NK-92 (cell line): Measurements from ENCODE around the gene CBX4.

Experiments used
- DNase-seq: peaks from one replicate; lab custom pipeline; 2025; ENCODE audit not compliant: unreplicated experiment; lab: John Stamatoyannopoulos, UW

CBX4 gene

DNA sequence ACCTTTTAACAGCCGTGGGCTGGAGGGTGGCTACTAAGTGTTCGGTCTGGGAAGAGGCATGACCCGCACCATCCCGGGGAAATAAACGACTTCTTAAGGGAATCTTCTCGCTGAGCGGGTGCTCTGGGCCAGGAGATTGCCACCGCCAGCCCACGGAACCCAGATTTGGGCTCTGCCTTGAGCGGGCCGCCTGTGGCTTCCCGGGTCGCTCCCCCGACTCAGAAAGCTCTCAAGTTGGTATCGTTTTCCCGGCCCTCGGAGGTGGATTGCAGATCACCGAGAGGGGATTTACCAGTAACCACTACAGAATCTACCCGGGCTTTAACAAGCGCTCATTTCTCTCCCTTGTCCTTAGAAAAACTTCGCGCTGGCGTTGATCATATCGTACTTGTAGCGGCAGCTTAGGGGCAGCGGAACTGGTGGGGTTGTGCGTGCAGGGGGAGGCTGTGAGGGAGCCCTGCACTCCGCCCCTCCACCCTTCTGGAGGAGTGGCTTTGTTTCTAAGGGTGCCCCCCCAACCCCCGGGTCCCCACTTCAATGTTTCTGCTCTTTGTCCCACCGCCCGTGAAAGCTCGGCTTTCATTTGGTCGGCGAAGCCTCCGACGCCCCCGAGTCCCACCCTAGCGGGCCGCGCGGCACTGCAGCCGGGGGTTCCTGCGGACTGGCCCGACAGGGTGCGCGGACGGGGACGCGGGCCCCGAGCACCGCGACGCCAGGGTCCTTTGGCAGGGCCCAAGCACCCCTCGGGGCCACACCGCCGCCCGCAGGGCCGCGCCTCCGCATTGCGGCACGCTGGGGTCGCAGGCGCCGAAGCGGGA is 3.6 kb upstream of the CBX4 start:
- no peak for DNase-seq

DNA sequence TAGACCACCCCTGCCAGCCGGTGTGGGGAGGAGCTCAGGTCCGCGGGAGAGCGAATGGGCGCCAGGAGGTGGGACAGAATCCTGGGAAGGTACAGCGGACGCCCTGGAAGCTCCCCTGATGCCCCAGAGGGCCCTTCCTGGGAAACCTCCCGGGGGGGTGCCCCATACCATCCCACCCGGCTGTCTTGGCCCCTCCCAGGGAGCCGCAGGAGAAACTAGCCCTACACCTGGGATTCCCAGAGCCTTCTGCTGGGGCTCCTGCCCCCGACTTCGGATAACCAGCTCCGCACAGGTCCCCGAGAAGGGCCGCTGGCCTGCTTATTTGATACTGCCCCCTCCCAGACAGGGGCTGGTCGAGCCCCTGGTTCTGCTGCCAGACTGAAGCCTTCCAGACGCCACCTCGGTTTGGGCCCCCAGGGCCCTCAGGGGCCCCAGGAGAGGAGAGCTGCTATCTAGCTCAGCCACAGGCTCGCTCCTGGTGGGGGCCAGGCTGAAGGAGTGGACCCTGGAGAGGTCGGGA is 3.0 kb upstream of the CBX4 start:
- DNase-seq, result no peak

DNA sequence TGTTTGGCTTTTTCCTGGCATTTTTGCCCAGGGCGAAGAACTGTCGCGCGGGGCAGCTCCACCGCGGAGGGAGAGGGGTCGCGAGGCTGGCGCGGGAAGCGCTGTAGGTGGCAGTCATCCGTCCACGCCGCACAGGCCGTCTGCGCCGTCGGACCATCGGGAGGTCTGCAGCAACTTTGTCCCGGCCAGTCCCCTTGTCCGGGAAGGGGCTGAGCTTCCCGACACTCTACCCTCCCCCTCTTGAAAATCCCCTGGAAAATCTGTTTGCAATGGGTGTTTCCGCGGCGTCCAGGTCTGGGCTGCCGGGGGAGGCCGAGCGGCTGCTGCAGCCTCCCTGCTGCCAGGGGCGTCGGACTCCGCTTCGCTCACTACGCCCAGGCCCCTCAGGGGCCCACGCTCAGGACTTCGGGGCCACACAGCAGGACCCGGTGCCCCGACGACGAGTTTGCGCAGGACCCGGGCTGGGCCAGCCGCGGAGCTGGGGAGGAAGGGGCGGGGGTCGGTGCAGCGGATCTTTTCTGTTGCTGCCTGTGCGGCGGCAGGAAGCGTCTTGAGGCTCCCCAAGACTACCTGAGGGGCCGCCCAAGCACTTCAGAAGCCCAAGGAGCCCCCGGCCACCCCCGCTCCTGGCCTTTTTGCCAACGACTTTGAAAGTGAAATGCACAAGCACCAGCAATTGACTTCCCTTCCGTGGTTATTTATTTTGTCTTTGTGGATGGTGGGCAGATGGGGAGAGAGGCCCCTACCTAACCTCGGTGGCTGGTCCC is 2.3 kb upstream of the CBX4 start:
- DNase-seq, result no peak

DNA sequence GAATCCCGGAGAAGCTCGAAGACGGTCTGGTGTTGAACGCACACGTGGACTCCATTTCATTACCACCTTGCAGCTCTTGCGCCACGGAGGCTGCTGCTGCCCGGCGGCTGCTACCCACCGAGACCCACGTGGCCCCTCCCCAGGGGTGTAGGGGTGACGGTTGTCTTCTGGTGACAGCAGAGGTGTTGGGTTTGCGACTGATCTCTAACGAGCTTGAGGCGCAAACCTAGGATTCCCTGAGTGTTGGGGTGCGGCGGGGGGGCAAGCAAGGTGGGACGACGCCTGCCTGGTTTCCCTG is 1.7 kb upstream of the CBX4 start:
- DNase-seq, result no peak

DNA sequence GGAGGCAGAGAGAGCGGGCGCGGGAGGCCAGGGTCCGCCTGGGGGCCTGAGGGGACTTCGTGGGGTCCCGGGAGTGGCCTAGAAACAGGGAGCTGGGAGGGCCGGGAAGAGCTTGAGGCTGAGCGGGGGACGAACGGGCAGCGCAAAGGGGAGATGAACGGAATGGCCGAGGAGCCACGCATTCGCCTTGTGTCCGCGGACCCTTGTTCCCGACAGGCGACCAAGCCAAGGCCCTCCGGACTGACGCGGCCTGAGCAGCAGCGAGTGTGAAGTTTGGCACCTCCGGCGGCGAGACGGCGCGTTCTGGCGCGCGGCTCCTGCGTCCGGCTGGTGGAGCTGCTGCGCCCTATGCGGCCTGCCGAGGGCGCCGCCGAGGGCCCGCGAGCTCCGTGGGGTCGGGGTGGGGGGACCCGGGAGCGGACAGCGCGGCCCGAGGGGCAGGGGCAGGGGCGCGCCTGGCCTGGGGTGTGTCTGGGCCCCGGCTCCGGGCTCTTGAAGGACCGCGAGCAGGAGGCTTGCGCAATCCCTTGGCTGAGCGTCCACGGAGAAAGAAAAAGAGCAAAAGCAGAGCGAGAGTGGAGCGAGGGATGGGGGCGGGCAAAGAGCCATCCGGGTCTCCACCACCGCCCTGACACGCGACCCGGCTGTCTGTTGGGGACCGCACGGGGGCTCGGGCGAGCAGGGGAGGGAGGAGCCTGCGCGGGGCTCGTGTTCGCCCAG is 1.2 kb upstream of the CBX4 start:
- DNase-seq, result no peak

DNA sequence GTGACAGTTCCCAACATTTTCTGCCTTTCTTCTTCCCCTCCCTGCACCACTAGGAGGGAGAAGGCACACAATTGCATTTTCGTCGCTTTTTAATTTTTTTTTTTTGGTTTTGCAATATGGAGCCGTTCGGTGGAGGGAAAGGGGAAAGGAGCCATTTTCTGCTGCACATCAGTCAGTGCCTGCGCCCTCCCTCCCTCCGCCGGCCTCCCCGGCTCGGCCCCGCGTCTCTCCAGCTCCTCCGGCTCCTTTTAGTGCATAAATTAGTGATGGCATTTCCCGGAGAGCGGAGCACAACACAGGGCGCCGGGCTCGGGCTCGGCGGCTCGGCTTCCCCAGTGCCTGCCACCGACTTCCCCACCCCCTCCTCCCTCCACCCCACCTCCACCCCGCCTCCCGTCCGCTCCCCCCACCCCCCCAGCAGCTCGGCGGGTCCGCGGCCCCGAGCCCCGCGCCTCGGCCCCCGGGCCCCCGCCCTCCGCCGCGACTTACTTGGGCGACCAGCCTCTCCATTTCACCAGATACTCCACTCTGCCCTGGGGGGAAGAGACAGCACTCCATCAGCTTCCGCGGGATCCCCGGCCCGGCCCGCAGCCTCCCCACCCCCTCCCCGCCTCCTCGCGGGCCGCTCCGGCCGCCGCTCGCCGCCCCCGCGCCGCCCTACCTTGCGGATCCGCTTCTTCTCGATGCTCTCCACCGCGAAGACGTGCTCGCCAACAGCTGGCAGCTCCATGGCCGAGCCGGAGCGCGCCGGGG is 542 bp downstream of the CBX4 start:
- DNase-seq, result no peak

DNA sequence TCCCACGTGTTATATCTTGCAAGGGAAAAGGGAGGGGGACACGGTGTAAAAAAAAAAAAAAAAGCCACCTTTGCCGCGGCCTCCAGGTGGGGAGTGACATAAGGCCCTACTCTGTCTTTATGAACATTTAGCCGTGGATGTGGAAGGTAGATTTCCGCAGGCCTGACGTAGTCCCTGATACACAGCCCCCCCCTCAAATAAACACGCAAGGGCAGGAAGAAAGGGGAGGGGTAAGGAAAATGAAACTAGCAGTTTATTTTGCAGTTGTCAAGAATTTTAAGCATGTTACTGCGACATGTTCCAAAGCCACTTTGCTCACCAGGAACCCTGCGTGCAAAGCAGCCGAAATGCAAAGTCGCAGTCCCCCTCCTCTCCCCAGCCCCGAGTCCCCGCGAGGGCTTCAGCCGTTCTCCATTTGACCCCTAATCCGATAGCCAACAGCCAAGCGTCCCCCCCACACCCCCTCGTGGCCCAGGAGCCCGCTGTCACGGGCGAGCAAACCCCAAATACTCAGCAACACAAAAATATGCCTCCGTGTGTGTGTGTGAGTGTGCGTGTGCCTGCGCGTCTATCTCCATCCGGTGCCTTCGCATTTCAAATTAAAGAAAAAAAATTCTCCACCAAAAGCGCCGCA is 1.2 kb downstream of the CBX4 start:
- no peak for DNase-seq

DNA sequence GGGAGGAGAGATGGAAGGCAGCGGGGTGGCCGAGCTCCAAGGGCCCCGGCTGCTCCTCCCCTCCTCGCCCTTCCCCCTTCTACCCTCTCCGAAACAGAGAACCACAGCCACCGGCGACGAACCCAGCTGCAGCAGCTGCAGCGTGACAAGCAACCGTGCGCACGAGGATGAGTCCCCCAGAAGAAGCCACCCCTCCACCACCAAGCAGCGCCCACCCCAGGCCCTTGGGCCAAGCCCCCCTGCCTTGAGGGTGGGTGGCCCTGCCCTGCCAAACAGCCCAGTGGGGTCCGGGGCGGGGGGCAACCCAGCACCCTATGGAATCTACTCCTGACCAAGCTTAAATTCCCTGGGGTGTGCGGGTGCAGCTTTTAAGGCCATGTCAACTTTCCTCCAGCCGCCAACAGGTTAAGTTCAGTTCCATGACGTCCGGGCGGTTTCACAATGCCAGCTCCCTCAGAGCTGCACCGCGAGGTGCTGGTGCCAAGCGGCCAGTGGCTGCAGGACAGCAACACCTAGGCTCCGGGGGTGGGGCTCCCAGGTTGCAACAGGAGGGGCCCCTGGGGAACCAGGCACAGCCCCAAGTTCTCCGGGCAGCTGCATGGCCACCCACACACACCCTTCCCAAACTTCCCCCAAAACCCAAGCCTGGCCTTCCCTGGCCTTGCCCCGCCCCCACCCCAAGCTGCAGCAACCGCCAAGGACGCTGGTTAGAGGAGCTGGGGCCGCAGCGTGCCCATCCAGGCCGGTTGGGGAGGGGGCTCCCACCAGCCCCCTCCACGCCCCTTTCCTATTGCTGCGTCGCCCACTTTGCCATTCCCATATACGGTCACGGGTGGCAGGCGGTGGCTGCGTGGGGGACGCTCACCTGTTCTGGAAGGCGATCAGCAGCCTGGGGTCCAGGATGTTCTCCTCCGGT is 2.0 kb downstream of the CBX4 start:
- DNase-seq, result no peak

DNA sequence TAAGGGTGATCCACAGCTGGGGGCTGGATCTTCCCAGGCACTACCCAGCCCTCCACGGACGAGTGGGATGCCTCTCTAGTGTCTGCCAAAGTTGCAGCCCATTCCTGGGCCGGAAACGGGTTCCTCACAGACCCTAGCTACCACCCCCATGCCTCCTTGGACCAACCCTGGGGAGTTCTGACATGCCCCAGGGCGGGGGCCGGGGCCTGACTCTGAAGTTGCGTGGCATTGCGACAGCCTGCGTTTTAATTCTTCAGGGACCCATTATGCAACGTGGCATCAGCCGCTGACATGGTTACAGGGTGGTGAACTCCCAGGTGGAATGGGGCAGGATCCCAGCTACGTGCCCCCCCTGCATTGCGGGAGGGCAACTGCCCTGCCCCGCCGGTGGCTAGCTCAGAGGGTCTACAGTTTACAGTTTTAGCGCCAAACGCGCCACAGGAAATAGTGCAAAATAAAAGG is 2.7 kb downstream of the CBX4 start:
- DNase-seq, result no peak

DNA sequence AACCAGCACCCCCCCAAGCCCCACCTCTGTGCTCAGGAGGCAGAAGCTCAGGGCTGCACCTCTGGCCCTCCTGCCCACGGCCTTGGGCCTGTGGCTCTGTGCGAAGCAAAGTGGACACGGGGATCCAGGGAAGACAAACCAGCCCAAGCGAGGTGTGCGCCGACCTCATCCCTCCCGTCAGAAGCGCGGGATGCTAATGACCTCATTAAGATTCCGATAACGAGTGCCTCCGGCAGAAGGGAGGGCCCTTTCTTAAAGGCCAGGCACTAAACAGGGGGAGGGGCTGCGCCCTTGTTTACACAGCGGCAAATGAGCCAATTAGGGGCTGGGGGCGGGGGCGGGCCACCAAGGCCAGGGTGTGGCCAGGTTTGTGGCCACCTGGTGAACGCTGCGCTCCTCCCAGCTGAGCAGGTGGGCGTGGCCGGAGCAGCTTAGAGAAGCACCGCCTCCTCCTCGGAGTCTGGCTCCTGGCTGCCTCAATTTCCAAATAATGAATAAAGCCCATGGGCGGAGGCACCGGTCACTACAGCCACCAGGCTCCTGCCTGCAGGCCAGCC is 3.2 kb downstream of the CBX4 start:
- no peak for DNase-seq

DNA sequence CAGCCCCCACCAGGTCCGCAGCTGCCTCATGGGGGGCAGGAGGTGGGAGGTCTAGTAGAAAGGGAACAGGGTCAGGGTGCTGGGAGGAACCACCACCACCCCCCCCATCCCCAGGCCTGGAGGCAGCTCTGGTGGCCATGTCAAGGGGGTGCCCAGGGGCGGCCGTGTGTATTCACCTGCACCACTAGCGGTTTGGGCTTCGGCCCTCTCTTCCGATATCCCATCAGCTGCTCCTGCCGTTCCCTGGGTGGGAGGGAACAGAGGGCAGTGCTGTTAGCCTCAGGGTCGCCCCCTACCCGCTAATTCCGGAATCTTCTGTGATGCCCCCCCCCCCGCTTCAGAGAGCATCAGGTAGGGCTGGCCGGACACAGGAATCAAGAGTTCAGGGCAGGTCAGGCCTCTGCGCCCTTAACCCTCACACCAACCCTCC is 3.8 kb downstream of the CBX4 start:
- no peak for DNase-seq

DNA sequence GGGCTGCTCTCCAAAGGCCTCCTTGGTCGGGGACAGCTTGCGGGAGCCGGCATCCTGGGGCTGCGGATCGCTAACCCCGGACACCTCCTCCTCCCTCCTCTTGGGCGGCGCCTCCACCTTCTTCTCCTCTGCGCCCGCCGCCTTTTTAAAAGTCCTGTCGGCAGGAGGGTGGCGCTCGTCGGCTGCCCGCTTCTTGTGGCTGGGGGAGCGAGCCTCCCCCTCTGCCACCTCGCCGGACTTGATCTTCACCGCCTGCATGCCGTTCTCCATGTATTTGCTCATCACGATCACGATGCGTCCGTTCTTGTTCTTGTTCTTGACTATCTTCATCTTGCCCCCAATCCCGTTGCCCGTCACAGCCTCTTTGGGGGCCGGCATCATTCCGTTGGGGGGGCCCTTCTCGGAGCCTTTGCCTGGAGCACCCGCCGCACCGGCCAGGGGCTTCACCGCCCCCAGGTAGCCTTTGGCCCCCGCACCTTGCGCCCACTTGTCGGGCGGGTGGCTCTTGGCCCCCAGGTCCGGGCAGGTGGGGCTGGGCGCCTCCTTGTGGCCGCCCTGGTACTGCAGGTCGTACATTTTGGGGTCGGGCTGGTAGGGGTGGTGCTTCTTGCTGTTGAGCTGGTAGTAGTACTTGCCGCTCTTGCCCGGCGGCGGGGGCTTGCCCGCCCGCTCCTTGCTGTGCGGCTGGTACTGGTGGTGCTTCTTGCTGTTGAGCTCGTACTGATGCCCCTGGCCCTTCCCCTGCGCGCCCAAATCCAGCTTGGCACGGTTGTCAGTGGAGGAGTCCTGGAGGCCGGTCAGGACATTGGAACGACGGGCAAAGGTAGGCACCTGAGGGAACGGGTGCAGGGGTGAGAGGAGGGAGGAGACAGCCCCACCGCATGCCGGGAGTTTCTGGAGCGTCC is 4.4 kb downstream of the CBX4 start:
- DNase-seq, result no peak

DNA sequence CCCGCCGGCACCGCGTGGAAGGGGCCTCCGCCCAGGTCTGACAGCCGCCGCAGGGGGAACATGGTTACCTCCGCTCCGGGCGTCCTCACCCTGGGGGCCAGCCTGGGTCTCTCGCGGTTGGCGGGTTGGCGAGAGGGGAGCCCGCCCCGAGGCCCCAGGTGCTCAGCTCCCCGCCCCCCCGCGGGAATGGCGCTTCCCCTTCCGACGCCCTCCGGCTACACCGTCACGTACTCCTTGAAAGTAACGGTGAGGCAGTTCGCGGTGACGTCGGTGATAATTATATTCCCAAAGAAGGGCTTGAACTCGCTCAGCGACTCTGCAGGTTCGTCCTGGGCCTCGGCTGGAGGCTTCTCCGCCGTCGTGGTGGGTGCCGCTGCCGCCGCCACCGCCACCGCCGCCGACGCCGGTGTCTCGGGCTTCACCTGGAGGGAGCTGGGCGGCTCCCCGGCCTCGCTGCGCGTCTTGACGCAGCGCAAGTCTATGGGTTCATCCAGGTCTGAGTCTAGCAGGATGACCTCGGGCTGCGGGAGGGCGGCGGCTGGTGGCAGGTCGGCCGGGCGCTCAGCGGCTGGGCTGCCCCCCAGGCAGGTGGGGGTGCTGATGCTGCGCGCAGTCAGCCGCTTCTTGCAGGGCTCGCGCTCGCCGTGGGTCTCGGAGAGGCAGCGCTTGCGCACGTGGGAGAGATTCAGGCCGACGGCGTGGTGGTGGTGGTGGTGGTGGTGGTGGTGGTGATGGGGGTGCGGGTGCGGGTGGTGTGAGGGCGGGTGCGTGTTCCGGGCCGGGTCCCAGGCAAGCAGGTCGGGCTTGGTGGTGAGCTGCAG is 5.3 kb downstream of the CBX4 start:
- DNase-seq, result no peak

DNA sequence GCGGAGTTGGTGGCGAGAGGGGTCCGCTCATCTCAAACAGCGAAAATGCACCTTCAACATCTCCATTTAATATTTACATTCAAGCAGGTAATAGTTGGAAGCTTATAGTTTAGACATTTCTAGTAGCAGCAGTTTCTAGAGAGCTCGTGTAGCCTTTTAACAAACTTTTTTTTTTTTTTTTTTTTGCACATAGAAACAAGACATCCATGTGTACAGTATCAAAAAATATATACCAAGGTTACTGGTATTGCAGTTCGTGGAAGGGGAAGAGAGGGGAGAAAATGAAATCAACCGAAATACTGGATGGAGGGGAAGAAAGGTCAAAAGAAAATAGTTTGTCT is 6.2 kb downstream of the CBX4 start:
- no peak for DNase-seq

DNA sequence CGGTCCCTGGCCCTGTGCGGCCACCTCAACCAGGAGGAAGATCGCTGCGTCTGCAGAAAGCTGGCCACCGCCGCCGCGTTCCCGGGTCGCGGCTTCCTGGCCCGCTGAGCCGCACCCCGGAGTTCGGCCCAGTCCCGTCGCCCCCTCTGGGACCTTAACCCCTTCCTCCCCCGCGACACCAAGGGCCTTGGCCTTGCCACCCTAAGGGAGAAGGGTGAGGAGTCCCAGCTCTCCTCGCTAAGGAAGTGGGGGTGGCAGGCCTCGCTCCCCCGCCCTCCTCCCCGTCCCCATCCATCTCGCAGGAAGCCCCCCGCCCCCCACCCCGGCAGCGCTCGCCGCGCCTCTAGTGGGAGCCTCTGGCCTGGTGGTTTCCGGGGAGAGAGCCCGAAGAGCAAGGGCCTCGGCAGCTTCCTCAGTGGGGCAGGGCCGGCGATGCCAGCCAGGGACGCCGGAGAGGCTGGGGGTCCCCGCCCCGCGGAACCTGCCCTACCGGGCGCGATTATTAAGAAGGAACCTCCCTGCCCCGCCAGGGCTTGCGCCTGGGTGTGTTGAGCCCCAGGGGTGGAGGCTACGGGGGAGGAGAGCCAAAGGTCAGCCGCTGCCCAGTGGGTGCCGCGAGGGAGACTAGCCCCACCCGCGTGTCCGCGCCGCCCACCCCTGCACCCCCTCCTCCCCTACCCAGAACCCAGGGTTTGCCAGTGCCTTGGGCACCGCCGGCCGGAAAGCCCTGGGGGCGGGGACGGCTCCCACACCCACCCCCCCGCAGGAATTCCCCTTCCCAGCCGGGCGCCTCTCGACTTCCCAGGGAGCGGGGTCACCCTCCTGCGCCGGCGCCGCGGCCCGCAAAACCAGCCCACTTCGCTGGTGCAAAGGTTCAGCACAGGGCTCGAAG is 6.8 kb downstream of the CBX4 start:
- no peak for DNase-seq
